ENCODE measurements around the gene CSGALNACT2. TPM values are rescaled to one million over a fixed set of nuclear protein-coding genes. Genes with fewer than 3 reads are reported as not detected.
A peak's percentile ranks its signal among the peaks of the same experiment; 100 is the strongest.

CSGALNACT2 gene
- total and polyA plus RNA-seq, 2 donors (not counting 1 experiment from before 2014, with no cell fraction given) = 10.9 to 24.0 TPM

DNA sequence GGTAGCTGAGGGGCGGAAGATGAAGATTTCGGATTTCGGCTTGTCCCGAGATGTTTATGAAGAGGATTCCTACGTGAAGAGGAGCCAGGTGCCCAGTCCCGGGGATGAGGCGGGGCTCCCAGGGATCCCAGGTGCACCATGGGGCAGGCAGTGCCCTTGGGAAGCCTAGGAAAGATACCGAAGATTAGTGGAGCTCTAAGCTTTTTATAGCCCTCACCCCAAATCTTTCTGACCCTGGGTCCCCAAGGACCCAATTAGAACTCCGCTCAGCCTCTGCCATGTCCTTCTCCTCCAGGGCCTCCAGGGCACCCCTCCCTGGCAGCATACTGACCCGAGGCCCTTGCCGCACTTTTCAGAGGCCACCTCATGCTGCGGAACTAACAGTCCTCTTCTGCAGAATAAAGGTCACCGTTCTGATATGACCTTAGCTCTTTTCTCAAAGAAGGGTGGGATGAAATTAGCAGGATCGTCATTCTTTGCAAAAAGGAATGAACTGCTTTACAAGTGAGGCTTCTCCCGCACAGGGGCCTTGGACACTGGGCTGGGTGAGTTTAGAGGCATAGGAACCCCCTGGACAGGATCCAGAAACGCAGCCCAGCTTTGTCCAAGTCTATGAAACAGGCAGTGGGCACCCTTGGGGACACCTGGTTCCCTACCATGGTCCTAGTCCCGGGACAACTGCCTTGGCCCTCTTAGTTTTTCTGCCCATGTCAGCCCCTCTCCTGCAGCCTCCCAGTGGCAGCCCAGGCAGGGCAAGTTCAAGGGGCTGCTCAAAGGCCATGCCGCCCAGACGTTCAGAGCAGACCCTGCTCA, 17.9 kb upstream of the CSGALNACT2 start:
- H3K27ac Mint-ChIP-seq = peak overlapping the region; percentile 95
- TF ChIP-seq, protein P1, sequence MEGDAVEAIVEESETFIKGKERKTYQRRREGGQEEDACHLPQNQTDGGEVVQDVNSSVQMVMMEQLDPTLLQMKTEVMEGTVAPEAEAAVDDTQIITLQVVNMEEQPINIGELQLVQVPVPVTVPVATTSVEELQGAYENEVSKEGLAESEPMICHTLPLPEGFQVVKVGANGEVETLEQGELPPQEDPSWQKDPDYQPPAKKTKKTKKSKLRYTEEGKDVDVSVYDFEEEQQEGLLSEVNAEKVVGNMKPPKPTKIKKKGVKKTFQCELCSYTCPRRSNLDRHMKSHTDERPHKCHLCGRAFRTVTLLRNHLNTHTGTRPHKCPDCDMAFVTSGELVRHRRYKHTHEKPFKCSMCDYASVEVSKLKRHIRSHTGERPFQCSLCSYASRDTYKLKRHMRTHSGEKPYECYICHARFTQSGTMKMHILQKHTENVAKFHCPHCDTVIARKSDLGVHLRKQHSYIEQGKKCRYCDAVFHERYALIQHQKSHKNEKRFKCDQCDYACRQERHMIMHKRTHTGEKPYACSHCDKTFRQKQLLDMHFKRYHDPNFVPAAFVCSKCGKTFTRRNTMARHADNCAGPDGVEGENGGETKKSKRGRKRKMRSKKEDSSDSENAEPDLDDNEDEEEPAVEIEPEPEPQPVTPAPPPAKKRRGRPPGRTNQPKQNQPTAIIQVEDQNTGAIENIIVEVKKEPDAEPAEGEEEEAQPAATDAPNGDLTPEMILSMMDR (IDR thresholded peaks at IDR 0.05) = no peak
- no peak for TF ChIP-seq EZH2 (IDR thresholded peaks at IDR 0.05; ENCODE audit: borderline replicate concordance, insufficient read depth, low read depth, low read length, poor library complexity, severe bottlenecking)
- H3K79me2 ChIP-seq (ENCODE audit: control insufficient read depth, insufficient read depth, low read length) = no peaks in the 10 kb centered on the region
- peak overlapping the region; percentile 47 for H3K4me2 ChIP-seq (replicated peaks; ENCODE audit: low read depth, low read length, poor library complexity, severe bottlenecking)
- H3K4me3 Mint-ChIP-seq = peak overlapping the region; percentile 71
- H3K9me3 Mint-ChIP-seq (ENCODE audit: insufficient read depth) = no peaks in the 10 kb centered on the region
- H3K4me1 Mint-ChIP-seq = peaks cover 34% of the 10 kb centered on the region
- no peaks in the 10 kb centered on the region for H3K27me3 ChIP-seq (replicated peaks in 1 of 4; ENCODE audit: control extremely low read depth in 1 of 4, control insufficient read depth in 3 of 4, insufficient read depth in 4 of 4, low read length in 3 of 4)
- H3K27me3 Mint-ChIP-seq = no peaks in the 10 kb centered on the region
- no peaks in the 10 kb centered on the region for H4K20me1 ChIP-seq (ENCODE audit: control insufficient read depth, insufficient read depth, low read length, poor library complexity, severe bottlenecking)
- no peak overlapping the region for H3K4me3 ChIP-seq (ENCODE audit: control extremely low read depth in 1 of 5, extremely low read depth in 1 of 5, insufficient read depth in 1 of 5, low read depth in 2 of 5, low read length in 4 of 5)
- intact Hi-C loops (cut with micrococcal nuclease) = no loop called here
- no peaks in the 10 kb centered on the region for H3K36me3 ChIP-seq (replicated peaks in 1 of 2; ENCODE audit: control extremely low read depth in 1 of 2, control insufficient read depth in 1 of 2, extremely low read depth in 1 of 2, insufficient read depth in 2 of 2, low read length in 1 of 2)
- POLR2A ChIA-PET = interaction anchor here (2.4 kb wide), 1 partner anchor 17 kb away, joined by 7 read pairs; the partner anchor contains the start of gene CSGALNACT2
- WGBS (ENCODE audit: insufficient coverage) = 81% methylated on average over 16 of the region's 19 CpGs
- CTCF ChIA-PET = interaction anchor here (2.3 kb wide), 1 partner anchor 18 kb away, joined by 9 read pairs; the partner anchor contains the start of gene CSGALNACT2
- no peak overlapping the region for H3K9ac ChIP-seq (ENCODE audit: low read length)
- peaks cover 23 to 36% of the 10 kb centered on the region in 2 donors for H3K4me1 ChIP-seq (ENCODE audit: control insufficient read depth in 2 of 2, insufficient read depth in 2 of 2, low read length in 2 of 2)
- DNase-seq = no peak
- peak overlapping the region; percentile 51 to 70 for H3K27ac ChIP-seq (ENCODE audit: low read length in 2 of 2)
- peaks cover 0 to 3% (median 0%) of the 10 kb centered on the region in 3 donors for H3K9me3 ChIP-seq (ENCODE audit: control extremely low read depth in 1 of 3, control insufficient read depth in 2 of 3, insufficient read depth in 1 of 3, low read length in 2 of 3)
- ATAC-seq (ENCODE audit: low read depth) = no peak
- peak overlapping the region; percentile 61 for H2AFZ ChIP-seq (ENCODE audit: insufficient read depth, low read depth, low read length, poor library complexity, severe bottlenecking)

DNA sequence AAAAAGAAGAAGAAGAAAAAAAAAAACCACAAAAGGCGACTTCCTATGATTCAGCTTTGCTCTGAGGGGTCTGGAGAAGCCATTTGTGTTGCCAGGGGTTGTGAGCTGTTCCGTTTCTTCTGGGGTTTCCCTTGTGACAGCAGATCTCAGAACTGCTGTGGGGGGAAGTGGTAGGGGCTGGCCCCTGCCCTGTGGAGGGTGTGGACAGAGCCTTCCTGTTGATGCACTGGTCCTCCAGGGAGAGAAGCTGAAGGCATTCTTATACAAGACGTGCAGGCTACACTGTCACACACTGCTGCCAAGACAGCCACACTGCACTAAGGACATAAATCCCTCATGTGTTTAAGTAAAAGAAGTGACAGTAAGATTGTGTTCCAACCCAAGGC, 17.3 kb upstream of the CSGALNACT2 start:
- ATAC-seq (ENCODE audit: low read depth) (peak; percentile 91), DNase-seq (peak; percentile 65)
- H3K27me3 Mint-ChIP-seq = no peaks in the 10 kb centered on the region
- Histone ChIP-seq H3K4me1 (ENCODE audit: control insufficient read depth in 2 of 2, insufficient read depth in 2 of 2, low read length in 2 of 2) (peaks cover 23 to 36% of the 10 kb centered on the region in 2 donors), H4K20me1 (ENCODE audit: control insufficient read depth, insufficient read depth, low read length, poor library complexity, severe bottlenecking) (no peaks in the 10 kb centered on the region), H3K9ac (ENCODE audit: low read length) (no peak overlapping the region), H3K36me3 (replicated peaks in 1 of 2; ENCODE audit: control extremely low read depth in 1 of 2, control insufficient read depth in 1 of 2, extremely low read depth in 1 of 2, insufficient read depth in 2 of 2, low read length in 1 of 2) (no peaks in the 10 kb centered on the region), H3K4me3 (ENCODE audit: control extremely low read depth in 1 of 5, extremely low read depth in 1 of 5, insufficient read depth in 1 of 5, low read depth in 2 of 5, low read length in 4 of 5) (no peak overlapping the region), H3K4me2 (replicated peaks; ENCODE audit: low read depth, low read length, poor library complexity, severe bottlenecking) (peak overlapping the region; percentile 47), H3K79me2 (ENCODE audit: control insufficient read depth, insufficient read depth, low read length) (no peaks in the 10 kb centered on the region), H3K27ac (ENCODE audit: low read length in 2 of 2) (peak overlapping the region; percentile 51 to 70), H3K27me3 (replicated peaks in 1 of 4; ENCODE audit: control extremely low read depth in 1 of 4, control insufficient read depth in 3 of 4, insufficient read depth in 4 of 4, low read length in 3 of 4) (no peaks in the 10 kb centered on the region), H3K9me3 (ENCODE audit: control extremely low read depth in 1 of 3, control insufficient read depth in 2 of 3, insufficient read depth in 1 of 3, low read length in 2 of 3) (peaks cover 0 to 3% (median 0%) of the 10 kb centered on the region in 3 donors), H2AFZ (ENCODE audit: insufficient read depth, low read depth, low read length, poor library complexity, severe bottlenecking) (peak overlapping the region; percentile 61)
- H3K9me3 Mint-ChIP-seq (ENCODE audit: insufficient read depth) = no peaks in the 10 kb centered on the region
- H3K27ac Mint-ChIP-seq = peak overlapping the region; percentile 95
- POLR2A ChIA-PET = interaction anchor here (2.4 kb wide), 1 partner anchor 17 kb away, joined by 7 read pairs; the partner anchor contains the start of gene CSGALNACT2
- H3K4me1 Mint-ChIP-seq = peaks cover 34% of the 10 kb centered on the region
- peak overlapping the region; percentile 71 for H3K4me3 Mint-ChIP-seq
- intact Hi-C loops (cut with micrococcal nuclease) = no loop called here
- CTCF ChIA-PET = interaction anchor here (0.6 to 2.3 kb wide), 3 partner anchors 13 to 228 kb away, joined by 3 to 9 read pairs (median 3); partner anchors contain the start of gene CSGALNACT2
- TF ChIP-seq EZH2 (IDR thresholded peaks at IDR 0.05; ENCODE audit: borderline replicate concordance, insufficient read depth, low read depth, low read length, poor library complexity, severe bottlenecking) = no peak
- TF ChIP-seq, protein P1 (IDR thresholded peaks at IDR 0.05) = no peak
- WGBS (ENCODE audit: insufficient coverage) = 0% methylated on average over 1 of the region's 3 CpGs

Measured in B cell (primary cell).